Mucosa of rectum (tissue), 2 donors: ENCODE measurements around the gene SP5.
"Not testable (repeated sequence)": the region's sequence is repeated elsewhere in the genome, so short reads cannot be mapped to it uniquely, and the experiment has no call there.

Source experiments
- H3K27ac ChIP-seq, 2 donors: one replicate each; pipeline ENCODE4 v1.7.0; 2013; ENCODE audit warnings: inconsistent platforms in 2 of 2, low read depth in 2 of 2, low read length in 2 of 2
- H3K27me3 ChIP-seq, 2 donors: one replicate each; pipeline ENCODE4 v1.7.0; 2013; ENCODE audit warnings: low read length in 2 of 2; ENCODE audit not compliant: control insufficient read depth in 2 of 2, insufficient read depth in 2 of 2
- H3K36me3 ChIP-seq, 2 donors: one replicate each; pipeline ENCODE4 v1.7.0; 2013; ENCODE audit warnings: low read length in 2 of 2; ENCODE audit not compliant: control insufficient read depth in 2 of 2, insufficient read depth in 2 of 2
- H3K4me1 ChIP-seq, 2 donors: one replicate each; pipeline ENCODE4 v1.7.0; 2013; ENCODE audit warnings: low read length in 2 of 2, mild to moderate bottlenecking in 1 of 2; ENCODE audit not compliant: control insufficient read depth in 2 of 2, insufficient read depth in 2 of 2
- H3K4me3 ChIP-seq, 2 donors: one replicate each; pipeline ENCODE4 v1.7.0; 2013; ENCODE audit warnings: low read length in 2 of 2
- H3K9ac ChIP-seq, 2 donors: one replicate each; pipeline ENCODE4 v1.7.0; 2013; ENCODE audit warnings: low read length in 2 of 2, low read depth in 1 of 2, mild to moderate bottlenecking in 1 of 2
- H3K9me3 ChIP-seq, 2 donors: one replicate each; pipeline ENCODE4 v1.7.0; 2013; ENCODE audit warnings: low read length in 2 of 2; ENCODE audit not compliant: control insufficient read depth in 2 of 2
- donor health status: healthy.
- donor health status: Normal muscosa, but diverticular disease.

Gene SP5

DNA sequence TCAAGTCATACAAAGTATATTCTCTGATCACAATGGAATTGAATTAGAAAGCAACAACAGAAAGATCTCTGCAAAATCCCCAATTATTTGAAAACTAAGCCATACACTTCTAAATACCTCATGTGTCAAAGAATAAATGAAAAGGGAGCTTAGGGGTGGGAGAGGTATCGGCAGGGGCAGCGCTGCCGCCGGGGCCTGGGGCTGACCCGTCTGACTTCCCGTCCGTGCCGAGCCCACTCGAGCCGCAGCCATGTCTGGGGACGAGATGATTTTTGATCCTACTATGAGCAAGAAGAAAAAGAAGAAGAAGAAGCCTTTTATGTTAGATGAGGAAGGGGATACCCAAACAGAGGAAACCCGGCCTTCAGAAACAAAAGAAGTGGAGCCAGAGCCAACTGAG lies 36.4 kb downstream of the SP5 start:
- H3K4me1 ChIP-seq, H3K4me3 ChIP-seq, H3K9ac ChIP-seq, H3K9me3 ChIP-seq, H3K27me3 ChIP-seq, H3K36me3 ChIP-seq, H3K27ac ChIP-seq: not testable (repeated sequence)

DNA sequence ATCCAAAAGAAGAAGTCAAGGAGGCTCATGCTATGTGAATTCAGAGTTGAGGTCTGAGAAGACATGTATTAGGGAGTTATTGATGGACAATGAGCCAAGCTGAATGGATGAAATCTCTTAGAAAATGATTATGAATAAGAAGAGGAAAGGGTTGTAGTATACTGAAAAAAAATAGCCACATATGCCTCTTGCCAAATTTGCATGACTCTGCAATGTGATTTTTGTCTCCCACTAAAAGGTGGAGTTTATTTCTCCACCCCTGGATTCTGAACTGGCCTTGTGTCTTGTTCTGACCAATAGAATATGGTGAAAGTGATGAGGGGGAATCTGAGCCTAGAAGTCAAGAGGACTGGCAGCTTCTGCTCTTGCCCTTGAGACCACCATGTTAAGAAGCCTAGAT lies 46.4 kb downstream of the SP5 start:
- H3K4me1 ChIP-seq = no peaks in the 10 kb centered on the region
- no peak overlapping the region for H3K9ac ChIP-seq
- no peaks in the 10 kb centered on the region for H3K9me3 ChIP-seq
- H3K4me3 ChIP-seq = no peak overlapping the region
- no peaks in the 10 kb centered on the region for H3K27me3 ChIP-seq
- H3K27ac ChIP-seq = no peak overlapping the region
- no peaks in the 10 kb centered on the region for H3K36me3 ChIP-seq

DNA sequence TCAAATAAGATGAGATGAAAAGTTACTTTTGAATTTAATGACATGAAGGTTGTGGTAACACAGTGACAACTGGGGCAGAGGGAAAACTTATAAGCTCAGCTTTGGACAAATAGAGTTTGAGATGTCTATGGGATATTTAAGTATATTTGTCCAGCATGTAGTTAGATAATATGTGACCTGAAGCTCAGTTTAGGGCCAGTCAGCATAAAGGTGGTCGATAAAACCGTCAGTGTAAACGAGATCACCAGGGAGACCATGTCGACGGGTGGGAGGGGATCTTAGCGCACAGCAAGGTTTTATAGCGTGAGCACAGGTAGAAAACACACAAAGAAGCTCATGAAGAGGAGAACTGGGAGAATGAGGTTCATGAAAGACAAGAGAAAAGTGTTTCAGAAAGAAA lies 47.6 kb downstream of the SP5 start:
- Histone ChIP-seq H3K36me3 (no peaks in the 10 kb centered on the region), H3K4me1 (no peaks in the 10 kb centered on the region), H3K9ac (no peak overlapping the region), H3K9me3 (no peaks in the 10 kb centered on the region), H3K27ac (no peak overlapping the region), H3K27me3 (no peaks in the 10 kb centered on the region), H3K4me3 (no peak overlapping the region)

DNA sequence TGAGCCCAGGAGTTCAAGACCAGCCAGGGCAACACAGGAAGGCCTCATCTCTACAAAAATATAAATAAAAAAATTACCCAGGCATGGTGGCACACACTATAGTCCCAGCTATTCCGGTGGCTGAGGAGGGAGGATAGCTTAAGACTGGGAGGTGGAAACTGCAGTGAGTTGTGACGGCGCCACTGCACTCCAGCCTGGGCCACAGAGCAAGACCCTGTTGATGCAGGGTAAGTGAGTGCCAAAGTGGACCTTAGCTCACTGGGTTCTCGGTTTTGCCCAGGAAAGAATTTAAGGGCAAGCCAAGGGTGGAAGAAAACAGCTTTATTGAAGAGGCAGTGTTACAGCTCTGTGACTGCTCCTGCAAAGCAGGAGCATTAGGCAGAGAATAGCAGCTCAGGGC lies 48.1 kb downstream of the SP5 start:
- no peak overlapping the region for H3K4me3 ChIP-seq
- H3K4me1 ChIP-seq = no peaks in the 10 kb centered on the region
- no peak overlapping the region for H3K27ac ChIP-seq
- H3K36me3 ChIP-seq = no peaks in the 10 kb centered on the region
- H3K9ac ChIP-seq = no peak overlapping the region
- no peaks in the 10 kb centered on the region for H3K9me3 ChIP-seq
- no peaks in the 10 kb centered on the region for H3K27me3 ChIP-seq

DNA sequence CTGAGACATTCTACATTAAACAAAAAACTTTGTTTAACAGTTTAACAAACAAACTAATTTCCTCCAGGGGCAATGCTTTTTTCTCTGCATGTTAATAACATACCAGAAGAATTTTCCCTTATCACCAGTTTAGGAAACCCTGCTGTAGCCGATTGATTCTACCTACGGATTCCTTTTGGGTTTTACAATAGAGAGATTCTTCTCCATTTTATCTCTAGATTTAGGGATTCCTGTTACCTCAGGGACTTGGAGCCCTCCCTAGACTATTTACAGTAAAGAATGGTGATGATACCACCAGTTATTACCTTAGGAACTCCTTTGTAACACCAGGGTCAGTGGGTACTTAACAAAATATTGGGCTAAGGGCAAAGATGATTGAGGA lies 49.7 kb downstream of the SP5 start:
- Histone ChIP-seq H3K9ac (no peak overlapping the region), H3K9me3 (no peaks in the 10 kb centered on the region), H3K4me1 (peaks cover 0 to under 1% of the 10 kb centered on the region in 2 donors), H3K27me3 (no peaks in the 10 kb centered on the region), H3K27ac (no peak overlapping the region), H3K36me3 (no peaks in the 10 kb centered on the region), H3K4me3 (no peak overlapping the region)

DNA sequence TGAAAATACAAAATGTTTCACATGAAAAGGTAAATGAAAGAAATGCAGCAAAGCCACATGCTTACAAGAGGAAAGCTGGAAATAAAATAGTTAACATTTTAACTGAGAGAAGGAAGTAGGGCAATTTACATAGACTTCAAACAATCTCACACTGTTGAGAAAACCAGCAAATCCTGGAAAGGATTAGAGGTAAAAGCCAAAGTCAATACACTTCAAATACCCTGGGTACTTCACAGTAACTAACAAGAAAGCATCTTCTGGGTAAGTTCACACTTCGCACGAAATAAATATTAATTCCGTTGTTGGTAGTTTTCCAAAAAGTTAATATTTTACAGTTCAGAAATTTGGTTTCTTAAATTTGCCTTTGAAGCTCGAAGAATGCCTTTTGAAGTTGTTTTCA lies 51.6 kb downstream of the SP5 start:
- Histone ChIP-seq H3K4me1 (peaks cover 5 to 9% of the 10 kb centered on the region in 2 donors), H3K27ac (no peak overlapping the region), H3K9ac (no peak overlapping the region), H3K4me3 (no peak overlapping the region), H3K36me3 (no peaks in the 10 kb centered on the region), H3K27me3 (no peaks in the 10 kb centered on the region), H3K9me3 (no peaks in the 10 kb centered on the region)
